HL-60/S4 (cell line): ENCODE data around the gene RRP1.

ENCODE experiments used
- in situ Hi-C: fragments of 300-500 bp; cut with MboI; formaldehyde crosslinking; loops from 2 replicates; pipeline ENCODE4 v1.14.3; 2022; ENCODE audit warnings: low sequenced_read_pairs

The RRP1 gene

GRCh38 chr21:43775795-43776430 lies 13.5 kb upstream of the RRP1 start, which contains the start of gene CSTB:
TSS of gene CSTB (minus strand) at chr21:43776308. CDS start at chr21:43776269, 39 bp downstream.
- in situ Hi-C loops = no loop called here

DNA sequence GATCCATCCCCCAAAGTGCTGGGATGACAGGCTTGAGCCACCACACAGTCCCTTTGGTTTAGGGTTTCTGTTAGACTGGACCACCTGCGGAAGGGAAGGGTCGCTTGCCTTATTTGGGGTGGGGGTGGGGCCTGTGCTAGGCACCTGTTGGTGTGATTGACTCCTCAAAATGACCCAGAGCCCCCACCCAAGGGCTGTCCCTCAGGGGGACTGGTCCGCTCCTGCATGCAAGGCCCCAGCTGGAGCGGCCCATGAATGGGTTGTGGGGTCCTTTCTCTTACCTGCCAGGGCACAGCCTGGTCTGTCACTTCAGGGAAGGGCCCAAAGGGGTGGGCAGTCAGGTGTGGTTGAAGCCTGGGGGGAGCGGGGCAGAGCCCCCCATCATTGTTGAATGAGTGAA lies 11.4 kb upstream of the RRP1 start:
- in situ Hi-C loops = no loop called here

- in situ Hi-C loops = no loop called here
These were observed 10.7 kb upstream of the RRP1 start for GRCh38 chr21:43778469-43779335.

DNA sequence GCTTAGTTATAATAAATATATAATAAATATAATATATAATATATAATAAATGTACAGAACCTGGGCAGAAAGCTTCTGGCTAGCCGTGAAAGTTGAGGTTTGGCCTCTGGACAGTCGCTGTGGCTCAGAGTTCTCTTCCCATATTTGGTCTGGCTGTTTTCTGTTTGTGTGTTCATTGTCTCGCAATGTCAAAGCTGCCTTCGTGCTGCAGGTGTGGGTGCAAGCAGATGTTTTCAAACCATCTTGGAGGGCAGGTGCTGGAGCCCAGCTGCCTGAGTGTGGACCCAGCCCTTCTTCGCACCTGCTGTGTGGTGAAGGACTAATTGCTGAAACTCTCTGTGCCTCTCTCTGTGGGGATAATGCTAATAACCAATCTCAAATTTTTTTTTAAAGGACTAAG lies 9.7 kb upstream of the RRP1 start:
- in situ Hi-C loops = no loop called here

DNA sequence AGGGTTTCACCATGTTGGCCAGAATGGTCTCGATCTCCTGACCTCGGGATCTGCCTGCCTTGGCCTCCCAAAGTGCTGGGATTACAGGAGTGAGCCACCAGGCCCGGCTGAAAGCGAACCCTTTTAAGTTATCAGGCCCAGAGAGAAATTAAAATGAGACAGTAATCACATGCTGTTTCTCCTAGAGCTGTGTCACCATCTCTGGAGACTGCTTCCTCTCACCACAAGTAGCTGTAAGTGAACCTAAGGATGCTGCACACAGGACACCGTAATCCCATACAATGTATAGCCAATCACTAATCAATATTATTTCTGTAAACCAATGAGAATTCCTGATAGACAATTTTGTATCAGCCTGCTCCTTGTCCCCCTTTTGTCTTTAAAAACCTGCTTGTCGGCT lies 7.5 kb upstream of the RRP1 start:
- in situ Hi-C loops = no loop called here

- in situ Hi-C loops = no loop called here
These were observed 6.8 kb upstream of the RRP1 start for GRCh38 chr21:43782431-43783097.

- in situ Hi-C loops = no loop called here
These were observed 6.2 kb upstream of the RRP1 start for GRCh38 chr21:43783098-43783700.

DNA sequence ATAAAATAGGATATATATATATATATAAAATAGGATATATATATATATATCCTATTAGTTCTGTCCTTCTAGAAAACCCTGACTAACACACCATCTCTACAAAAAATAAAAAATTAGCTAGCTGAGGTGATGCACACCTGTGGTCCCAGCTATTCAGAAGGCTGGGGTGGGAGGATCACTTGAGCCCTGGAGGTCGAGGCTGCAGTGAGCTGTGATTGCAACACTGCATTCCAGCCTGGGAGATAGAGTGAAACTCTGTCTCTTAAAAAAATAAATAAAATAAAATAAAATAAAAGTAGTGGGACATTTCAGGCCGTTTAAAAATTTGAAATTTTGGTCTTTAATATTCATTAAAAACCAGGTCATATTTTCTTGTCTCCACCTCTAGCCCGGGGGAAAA lies 4.2 kb upstream of the RRP1 start:
- in situ Hi-C loops = no loop called here

DNA sequence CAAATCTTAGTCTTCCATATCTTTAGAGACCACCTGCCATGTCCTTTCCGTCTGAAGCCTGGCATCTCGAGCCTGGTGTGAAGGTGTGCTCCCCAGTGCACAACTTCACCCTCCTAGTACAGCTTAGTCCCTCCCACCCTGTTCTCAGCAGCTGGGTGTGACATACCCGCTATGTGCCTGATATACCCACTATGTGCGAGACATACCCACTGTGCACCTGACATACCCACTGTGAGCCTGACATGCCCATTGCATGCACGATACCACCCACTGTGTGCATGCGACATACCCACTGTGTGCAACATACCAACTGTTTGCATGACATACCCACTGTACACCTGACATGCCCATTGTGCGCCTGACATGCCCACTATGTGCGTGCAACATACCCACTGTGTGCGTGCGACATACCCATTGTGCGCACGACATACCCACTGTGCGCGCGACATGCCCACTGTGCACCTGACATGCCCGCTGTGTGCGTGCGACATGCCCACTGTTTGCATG lies 3.0 kb upstream of the RRP1 start:
- in situ Hi-C loops = no loop called here

- in situ Hi-C loops = no loop called here
These were observed 2.5 kb upstream of the RRP1 start for GRCh38 chr21:43786807-43787440.

GRCh38 chr21:43790010-43790524 lies 690 bp downstream of the RRP1 start:
- in situ Hi-C loops = no loop called here

GRCh38 chr21:43792406-43792805 lies 3.0 kb downstream of the RRP1 start:
- in situ Hi-C loops = no loop called here

DNA sequence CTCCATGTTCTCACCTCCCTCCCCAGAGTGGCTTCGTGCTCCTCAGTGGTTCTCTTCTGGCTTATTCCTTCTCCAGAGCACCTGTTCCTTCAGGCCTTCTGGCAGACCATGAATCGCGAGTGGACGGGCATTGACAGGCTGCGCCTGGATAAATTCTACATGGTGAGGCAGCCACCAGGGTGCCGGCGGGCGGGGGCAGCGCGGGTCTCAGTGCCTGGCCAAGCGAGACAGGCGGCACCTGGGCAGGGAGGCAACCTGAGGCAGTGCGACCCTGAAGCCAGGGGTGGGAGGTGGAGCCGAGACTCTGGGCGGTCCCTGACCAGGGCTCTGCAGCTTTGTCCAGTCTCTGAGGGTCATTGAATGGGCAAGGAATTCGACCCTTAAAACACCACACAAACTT lies 3.9 kb downstream of the RRP1 start:
- in situ Hi-C loops = no loop called here

GRCh38 chr21:43794311-43794710 lies 4.9 kb downstream of the RRP1 start:
- in situ Hi-C loops = no loop called here

GRCh38 chr21:43794857-43795256 lies 5.5 kb downstream of the RRP1 start:
- in situ Hi-C loops = no loop called here

DNA sequence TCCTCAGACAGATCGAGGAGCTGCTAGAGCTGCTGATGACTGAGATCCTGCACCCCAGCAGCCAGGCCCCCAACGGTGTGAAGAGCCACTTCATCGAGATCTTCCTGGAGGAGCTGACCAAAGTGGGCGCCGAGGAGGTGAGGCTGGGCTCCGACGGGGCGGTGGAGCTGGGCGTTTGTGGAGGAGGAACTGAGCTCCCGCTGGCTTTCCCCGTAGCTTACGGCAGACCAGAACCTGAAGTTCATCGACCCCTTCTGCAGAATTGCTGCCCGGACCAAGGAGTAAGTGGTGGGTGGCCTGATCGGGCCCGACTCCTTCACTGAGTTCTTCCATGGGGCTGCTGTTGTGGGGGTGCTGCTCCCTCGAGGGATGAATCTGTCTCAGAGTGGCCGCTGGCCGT lies 8.0 kb downstream of the RRP1 start:
- in situ Hi-C loops = no loop called here

DNA sequence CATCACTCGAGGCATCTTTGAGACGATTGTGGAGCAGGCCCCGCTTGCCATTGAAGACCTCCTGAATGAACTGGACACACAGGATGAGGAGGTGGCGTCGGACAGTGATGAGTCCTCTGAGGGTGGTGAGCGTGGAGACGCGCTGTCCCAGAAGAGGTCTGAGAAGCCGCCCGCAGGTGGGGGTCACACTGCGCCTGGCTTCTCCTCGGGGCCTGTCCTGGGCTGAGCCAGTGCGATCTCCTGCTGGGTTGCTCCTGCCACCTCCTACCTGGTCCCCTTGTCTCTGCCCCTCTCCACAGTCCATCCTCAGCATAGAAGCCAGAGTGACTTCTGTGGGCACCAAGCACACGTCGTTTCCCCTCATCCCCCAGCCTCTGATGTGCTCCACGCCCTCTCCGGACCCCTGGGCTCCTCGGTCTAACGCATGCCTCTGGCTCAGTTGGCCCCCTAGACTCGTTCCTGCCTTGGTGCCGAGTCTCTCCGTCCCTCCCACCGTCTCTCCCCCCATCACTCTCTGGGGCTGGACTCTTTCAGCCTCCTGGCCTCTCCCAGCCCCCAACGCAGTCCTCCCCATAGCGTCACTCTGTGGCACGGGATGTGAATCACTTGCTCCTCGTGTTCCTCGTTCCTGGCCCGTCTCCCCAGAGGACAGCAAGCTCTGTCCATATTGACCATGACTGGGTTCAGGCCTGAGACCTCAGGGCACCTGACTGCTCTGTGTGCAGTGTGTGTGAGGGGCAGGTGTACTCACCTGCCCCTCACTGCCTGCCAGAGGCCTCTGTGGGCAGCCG lies 8.7 kb downstream of the RRP1 start:
- in situ Hi-C loops = no loop called here

DNA sequence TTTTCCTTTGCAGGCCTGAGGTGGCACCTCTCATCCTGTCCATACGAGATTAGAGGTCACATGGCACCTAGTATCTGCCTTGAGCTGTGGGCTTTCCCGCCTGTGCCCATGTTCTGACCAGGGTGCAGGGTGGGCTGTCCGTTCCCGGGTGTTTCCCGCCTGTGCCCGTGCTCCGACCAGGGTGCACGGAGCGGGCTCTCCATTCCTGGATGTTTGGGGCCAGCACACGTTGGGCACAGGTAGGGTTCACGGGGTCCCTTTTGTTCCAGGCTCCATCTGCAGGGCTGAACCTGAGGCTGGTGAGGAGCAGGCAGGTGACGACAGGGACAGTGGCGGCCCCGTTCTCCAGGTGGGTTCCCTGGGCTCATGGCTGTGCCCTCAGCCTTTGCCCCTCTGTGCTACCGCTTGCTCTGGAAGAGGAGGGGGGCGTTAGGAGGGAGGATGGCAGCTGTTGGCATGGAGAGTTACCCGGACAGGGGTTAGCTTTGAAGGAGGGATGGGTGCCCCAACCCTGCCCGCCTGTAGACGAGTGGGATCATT lies 10.0 kb downstream of the RRP1 start:
- in situ Hi-C loops = no loop called here

DNA sequence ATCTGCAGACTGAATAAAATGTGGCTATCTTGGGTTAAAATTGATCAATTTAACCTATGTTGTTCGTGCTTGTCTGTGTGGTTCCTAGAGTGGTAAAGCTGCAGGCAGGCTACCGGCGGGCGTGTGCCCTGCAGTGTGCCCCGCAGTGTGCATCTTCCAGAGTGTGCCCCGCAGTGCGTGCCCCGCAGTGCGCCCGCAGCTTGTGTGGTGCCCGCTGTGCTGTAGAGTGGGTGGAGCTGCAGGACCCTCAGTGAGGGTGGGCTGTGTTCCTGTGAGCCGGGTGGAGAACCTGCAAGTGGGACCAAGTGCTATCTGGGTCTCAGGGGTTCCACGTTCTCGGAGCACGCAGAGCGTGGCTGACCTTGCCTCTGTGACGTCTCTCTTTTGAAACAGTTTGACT lies 10.7 kb downstream of the RRP1 start:
- in situ Hi-C loops = loop anchor here (25.0 kb wide), 1 partner anchor 687 kb away; no protein-coding TSS in a partner anchor
